Transverse colon (tissue), 4 donors: ENCODE results near the gene ZNF664. TPM values are rescaled to one million over a fixed set of nuclear protein-coding genes. Genes with fewer than 3 reads are reported as not detected.

Experiments used
- DNase-seq: peaks from one replicate; pipeline ENCODE4 v3.0.0-alpha.2; 2019
- H3K27ac ChIP-seq, 4 donors: fragments of 200-600 bp; sonication (generic); 2 replicates each; pipeline ENCODE4 v1.5.1; 2016 to 2018; ENCODE audit warnings: inconsistent platforms in 4 of 4
- H3K27me3 ChIP-seq: fragments of 200-600 bp; sonication (generic); 2 replicates; pipeline ENCODE4 v1.5.1; 2017; ENCODE audit warnings: inconsistent platforms
- H3K36me3 ChIP-seq, 4 donors: fragments of 200-600 bp; sonication (generic); 2 replicates each; pipeline ENCODE4 v1.5.1; 2017 to 2019; ENCODE audit warnings: inconsistent platforms in 4 of 4
- H3K4me1 ChIP-seq, 4 donors: fragments of 200-600 bp; sonication (generic); 2 replicates each; pipeline ENCODE4 v1.5.1; 2017 to 2020; ENCODE audit warnings: inconsistent platforms in 4 of 4
- H3K4me3 ChIP-seq, 4 donors: fragments of 200-600 bp; sonication (generic); 1 replicate in 1 of 4; 2 replicates in 3 of 4; pipeline versions ENCODE4 v1.5.1 to v1.6.1; 2017 to 2019; ENCODE audit warnings: inconsistent platforms in 4 of 4
- H3K9me3 ChIP-seq, 2 donors: fragments of 200-600 bp; sonication (generic); 2 replicates each; pipeline ENCODE4 v1.5.1; 2017 to 2019; ENCODE audit warnings: inconsistent platforms in 2 of 2
- EP300 ChIP-seq: sonication (generic); formaldehyde crosslinking; IDR thresholded peaks from one replicate; pipeline ENCODE4 v1.6.1; 2017; ENCODE audit warnings: antibody characterized with exemption, low read depth
- POLR2A ChIP-seq: fragments of 450-650 bp; IDR thresholded peaks from one replicate; pipeline ENCODE4 v1.6.1; 2016; ENCODE audit warnings: antibody characterized with exemption, mild to moderate bottlenecking, moderate library complexity
- POLR2AphosphoS5 ChIP-seq, 3 donors: sonication (generic); formaldehyde crosslinking; IDR thresholded peaks; one replicate each; pipeline ENCODE4 v1.6.1; 2016; ENCODE audit warnings: antibody characterized with exemption in 3 of 3
- WGBS, 2 donors: methylation state at CpG; one replicate each; pipeline ENCODE4 v1.1.5; 2018; ENCODE audit warnings: low coverage in 1 of 2; 5-methylcytosine and 5-hydroxymethylcytosine counted together
- in situ Hi-C, 4 donors: fragments of 200-750 bp; cut with MboI; loops; one replicate each; pipeline versions ENCODE4 v1.15.0 to v1.15.1; 2017; ENCODE audit warnings: low sequenced_read_pairs in 3 of 4, low pct_ligation_motif_present in 1 of 4, low pct_unique_long_range_greater_than_20kb in 1 of 4
- intact Hi-C: fragments of 100-400 bp; cut with DNase I; formaldehyde crosslinking; loops from one replicate; pipeline ENCODE4 v1.15.1; 2023; ENCODE audit warnings: low total_unique reads
- small RNA-seq, 4 donors: library from RNA; depleted of rRNA; stranded (forward); fragments of <200 nt; gene quantifications; one replicate each; pipeline ENCODE3, GENCODE V24; 2016
- total RNA-seq, 4 donors: library from RNA; depleted of rRNA; stranded (reverse); fragments of >200 nt; gene quantifications; one replicate each; pipeline ENCODE4 v1.1.0, GENCODE V29; 2016
- TF ChIP-seq, protein P1 (sequence below), 5 experiments: fragments of 200-600 bp in 3 of 5; fragments of 450-650 bp in 2 of 5; sonication (generic) in 3 of 5; IDR thresholded peaks; 1 replicate in 2 of 5; 2 replicates in 3 of 5; pipeline ENCODE4 v1.5.1; 2016 to 2017; ENCODE audit warnings: antibody characterized with exemption in 5 of 5, inconsistent platforms in 3 of 5, mild to moderate bottlenecking in 2 of 5, moderate library complexity in 1 of 5

Gene ZNF664
- total RNA-seq, 4 donors from 2014 or later: 84.4 to 144 (median 103) TPM

- Histone ChIP-seq H3K36me3 (no peaks in the 10 kb centered on the region), H3K9me3 (no peaks in the 10 kb centered on the region), H3K4me3 (no peak overlapping the region), H3K27me3 (no peaks in the 10 kb centered on the region), H3K27ac (no peak overlapping the region), H3K4me1 (peaks cover 0 to 5% (median 0%) of the 10 kb centered on the region in 4 donors)
- no peak for DNase-seq
- TF ChIP-seq, protein P1, sequence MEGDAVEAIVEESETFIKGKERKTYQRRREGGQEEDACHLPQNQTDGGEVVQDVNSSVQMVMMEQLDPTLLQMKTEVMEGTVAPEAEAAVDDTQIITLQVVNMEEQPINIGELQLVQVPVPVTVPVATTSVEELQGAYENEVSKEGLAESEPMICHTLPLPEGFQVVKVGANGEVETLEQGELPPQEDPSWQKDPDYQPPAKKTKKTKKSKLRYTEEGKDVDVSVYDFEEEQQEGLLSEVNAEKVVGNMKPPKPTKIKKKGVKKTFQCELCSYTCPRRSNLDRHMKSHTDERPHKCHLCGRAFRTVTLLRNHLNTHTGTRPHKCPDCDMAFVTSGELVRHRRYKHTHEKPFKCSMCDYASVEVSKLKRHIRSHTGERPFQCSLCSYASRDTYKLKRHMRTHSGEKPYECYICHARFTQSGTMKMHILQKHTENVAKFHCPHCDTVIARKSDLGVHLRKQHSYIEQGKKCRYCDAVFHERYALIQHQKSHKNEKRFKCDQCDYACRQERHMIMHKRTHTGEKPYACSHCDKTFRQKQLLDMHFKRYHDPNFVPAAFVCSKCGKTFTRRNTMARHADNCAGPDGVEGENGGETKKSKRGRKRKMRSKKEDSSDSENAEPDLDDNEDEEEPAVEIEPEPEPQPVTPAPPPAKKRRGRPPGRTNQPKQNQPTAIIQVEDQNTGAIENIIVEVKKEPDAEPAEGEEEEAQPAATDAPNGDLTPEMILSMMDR (IDR thresholded peaks at IDR 0.05): no peak
- no peak for TF ChIP-seq POLR2AphosphoS5 (IDR thresholded peaks at IDR 0.05)
- TF ChIP-seq POLR2A: no peak
- no peak for TF ChIP-seq EP300
- WGBS, 2 donors: 83 to 92% methylated on average over 1 to 2 of the region's 2 CpGs
- intact Hi-C loops (no loop called here), in situ Hi-C loops (no loop called here)
Observed at GRCh38 chr12:124057691-124058090, 84.7 kb downstream of the ZNF664 start.

DNA sequence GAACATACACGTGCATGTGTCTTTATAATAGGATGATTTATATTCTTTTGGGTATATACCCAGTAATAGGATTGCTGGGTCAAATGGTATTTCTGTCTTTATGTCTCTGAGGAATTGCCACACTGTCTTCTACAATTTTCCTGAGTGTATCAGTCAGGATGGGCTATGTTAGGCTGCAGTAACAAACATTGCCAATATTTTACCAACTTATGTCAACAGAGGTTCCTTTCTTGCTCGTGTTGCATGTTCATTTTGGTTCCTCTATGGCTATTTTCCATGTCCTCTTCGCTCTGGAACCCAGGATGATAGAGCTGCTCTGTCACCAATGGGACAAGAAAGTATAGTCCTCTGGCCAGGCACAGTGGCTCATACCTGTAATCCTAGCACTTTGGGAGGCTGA is 86.7 kb downstream of the ZNF664 start:
- in situ Hi-C loops (no loop called here), intact Hi-C loops (no loop called here)
- Histone ChIP-seq H3K4me1 (no peaks in the 10 kb centered on the region), H3K9me3 (no peaks in the 10 kb centered on the region), H3K27ac (no peak overlapping the region), H3K4me3 (no peak overlapping the region), H3K36me3 (no peaks in the 10 kb centered on the region), H3K27me3 (no peaks in the 10 kb centered on the region)
- DNase-seq: no peak
- WGBS, 2 donors: 75 to 93% methylated on average over 2 to 3 of the region's 3 CpGs
- TF ChIP-seq POLR2AphosphoS5 (IDR thresholded peaks at IDR 0.05): no peak
- TF ChIP-seq POLR2A: no peak
- no peak for TF ChIP-seq EP300
- TF ChIP-seq, protein P1 (IDR thresholded peaks at IDR 0.05): no peak

Small RNA genes lying within 50 kb of the gene (small RNA-seq; reads per million reads assigned to genes)
- gene AC068790.4: 0 to 0.55 (median 0) reads per million in 4 donors
- gene AC068790.6: 0 reads per million in 4 donors

Other genes starting within 250 kb of the ZNF664 start
- gene DNAH10, start 210.9 kb upstream of the ZNF664 start, total RNA-seq: under 1 TPM in 2 of 4 donors, not detected in 2; 0.14 to 0.20 TPM
- gene CCDC92, start 384 bp upstream of the ZNF664 start, total RNA-seq: 10 to 100 TPM; 14.8 to 48.8 (median 21.1) TPM